Endodermal cell (in vitro differentiated cells): ENCODE results near the gene IGFBP4. TPM values are rescaled to one million over a fixed set of nuclear protein-coding genes. Genes with fewer than 3 reads are reported as not detected.

ENCODE experiments used
- DNase-seq: peaks from one replicate; pipeline ENCODE4 v3.0.0-alpha.2; 2017
- H3K27ac ChIP-seq: 2 replicates; pipeline ENCODE4 v1.5.1; 2013; ENCODE audit warnings: mild to moderate bottlenecking, low read depth, low read length, moderate library complexity
- H3K27me3 ChIP-seq: 2 replicates; pipeline ENCODE4 v1.6.1; 2013; ENCODE audit warnings: mild to moderate bottlenecking, low read length, moderate library complexity; ENCODE audit not compliant: insufficient read depth, control insufficient read depth, poor library complexity, severe bottlenecking
- H3K36me3 ChIP-seq: 2 replicates; pipeline ENCODE4 v1.7.0; 2013; ENCODE audit warnings: mild to moderate bottlenecking, low read length, moderate library complexity; ENCODE audit not compliant: control insufficient read depth, insufficient read depth
- H3K4me1 ChIP-seq: one replicate; pipeline ENCODE4 v1.7.0; 2013; ENCODE audit warnings: low read length; ENCODE audit not compliant: control insufficient read depth, insufficient read depth
- H3K4me3 ChIP-seq: 2 replicates; pipeline ENCODE4 v1.5.1; 2013; ENCODE audit warnings: mild to moderate bottlenecking, low read length, moderate library complexity
- H3K9ac ChIP-seq: 2 replicates; pipeline ENCODE4 v1.6.1; 2013; ENCODE audit warnings: mild to moderate bottlenecking, low read length, moderate library complexity; ENCODE audit not compliant: poor library complexity, severe bottlenecking; ENCODE audit errors: extremely low read depth
- H3K9me3 ChIP-seq: 2 replicates; pipeline ENCODE4 v1.6.1; 2013; ENCODE audit warnings: mild to moderate bottlenecking, low read length, moderate library complexity; ENCODE audit not compliant: control insufficient read depth
- H3K27ac Mint-ChIP-seq: 2 replicates; pipeline ENCODE4 v1.8.0; 2020; ENCODE audit warnings: mixed read lengths
- H3K27me3 Mint-ChIP-seq: 2 replicates; pipeline ENCODE4 v1.8.0; 2021; ENCODE audit warnings: mild to moderate bottlenecking, mixed read lengths; ENCODE audit not compliant: insufficient read depth
- H3K36me3 Mint-ChIP-seq: 2 replicates; pipeline ENCODE4 v1.8.0; 2020; ENCODE audit warnings: low read depth, mixed read lengths
- H3K4me1 Mint-ChIP-seq: 2 replicates; pipeline ENCODE4 v1.8.0; 2020; ENCODE audit warnings: mixed read lengths
- H3K4me3 Mint-ChIP-seq: 2 replicates; pipeline ENCODE4 v1.8.0; 2020; ENCODE audit warnings: mild to moderate bottlenecking, moderate library complexity, mixed read lengths
- H3K9me3 Mint-ChIP-seq: 2 replicates; pipeline ENCODE4 v1.8.0; 2020; ENCODE audit warnings: mild to moderate bottlenecking, mixed read lengths
- CTCF ChIP-seq: fragments of 200-600 bp; sonication (generic); conservative IDR thresholded peaks from 2 replicates; pipeline ENCODE4 v1.5.0; 2021; ENCODE audit warnings: antibody characterized with exemption, mild to moderate bottlenecking
- WGBS, 2 experiments: methylation state at CpG; one replicate each; pipeline versions ENCODE4 v1.1.5 to v1.1.7; 2013; ENCODE audit warnings: missing lambda C conversion rate in 2 of 2, mixed read lengths in 1 of 2; ENCODE audit not compliant: insufficient coverage in 1 of 2, insufficient read length in 1 of 2; 5-methylcytosine and 5-hydroxymethylcytosine counted together
- total RNA-seq, 2 donors: library from RNA; stranded (reverse); fragmentation: NEBNext Ultra II Directional in 1 of 2; extraction: Animal tissue kit (Norgen Biotek cat#: 25700) in 1 of 2; gene quantifications; 2 replicates in 1 of 2; 3 replicates in 1 of 2; pipeline ENCODE4 v1.2.1, GENCODE V29; 2021

The IGFBP4 gene
- total RNA-seq, 2 donors from 2014 or later: 58.3 to 69.0 TPM

- Mint-ChIP-seq H3K4me1 (peaks cover 14% of the 10 kb centered on the region), H3K27ac (no peak overlapping the region), H3K27me3 (no peaks in the 10 kb centered on the region), H3K9me3 (peaks cover 5% of the 10 kb centered on the region), H3K4me3 (no peak overlapping the region), H3K36me3 (no peaks in the 10 kb centered on the region)
- H3K27me3 ChIP-seq: no peaks in the 10 kb centered on the region
- no peak for TF ChIP-seq CTCF
- no peaks in the 10 kb centered on the region for H3K36me3 ChIP-seq
- peak; percentile 42 for DNase-seq
- WGBS, 2 experiments: 91 to 95% methylated on average over 5 to 10 of the region's 10 CpGs
- H3K27ac ChIP-seq: no peak overlapping the region
- no peaks in the 10 kb centered on the region for H3K9me3 ChIP-seq
- H3K4me1 ChIP-seq: no peaks in the 10 kb centered on the region
- no peak overlapping the region for H3K9ac ChIP-seq
- H3K4me3 ChIP-seq: no peak overlapping the region
Measured at GRCh38 chr17:40500709-40501108, 57.5 kb downstream of the IGFBP4 start.

- H3K4me1 ChIP-seq: no peaks in the 10 kb centered on the region
- H3K27ac Mint-ChIP-seq: no peak within 1 kb of the TSS
- DNase-seq: peak; percentile 81
- no peak for TF ChIP-seq CTCF
- H3K27ac ChIP-seq: no peak within 1 kb of the TSS
- H3K9me3 Mint-ChIP-seq: peaks cover 5% of the 10 kb centered on the region
- H3K36me3 ChIP-seq: no peaks in the 10 kb centered on the region
- no peaks in the 10 kb centered on the region for H3K36me3 Mint-ChIP-seq
- H3K27me3 ChIP-seq: no peaks in the 10 kb centered on the region
- H3K4me3 Mint-ChIP-seq: no peak within 1 kb of the TSS
- no peaks in the 10 kb centered on the region for H3K9me3 ChIP-seq
- no peak within 1 kb of the TSS for H3K9ac ChIP-seq
- no peak within 1 kb of the TSS for H3K4me3 ChIP-seq
- H3K4me1 Mint-ChIP-seq: peaks cover 17% of the 10 kb centered on the region
- 75 to 81% methylated on average over 4 to 7 of the region's 7 CpGs for WGBS, 2 experiments
- no peaks in the 10 kb centered on the region for H3K27me3 Mint-ChIP-seq
Measured at GRCh38 chr17:40501499-40501911, 58.3 kb downstream of the IGFBP4 start, which contains the start of gene TNS4. Gene TNS4, minus strand, starts transcription at chr17:40501623. Its CDS starts 5,198 bp downstream, at chr17:40496425.

- no peaks in the 10 kb centered on the region for H3K27me3 ChIP-seq
- H3K4me3 ChIP-seq: no peak overlapping the region
- peak; percentile 38 for DNase-seq
- Mint-ChIP-seq H3K4me3 (no peak overlapping the region), H3K9me3 (peaks cover 5% of the 10 kb centered on the region), H3K27me3 (no peaks in the 10 kb centered on the region), H3K27ac (no peak overlapping the region), H3K36me3 (no peaks in the 10 kb centered on the region), H3K4me1 (peaks cover 19% of the 10 kb centered on the region)
- no peaks in the 10 kb centered on the region for H3K9me3 ChIP-seq
- no peaks in the 10 kb centered on the region for H3K4me1 ChIP-seq
- no peak overlapping the region for H3K9ac ChIP-seq
- no peaks in the 10 kb centered on the region for H3K36me3 ChIP-seq
- H3K27ac ChIP-seq: no peak overlapping the region
- 94 to 95% methylated on average over 4 to 5 of the region's 5 CpGs for WGBS, 2 experiments
- TF ChIP-seq CTCF: no peak
Measured at GRCh38 chr17:40502716-40503115, 59.5 kb downstream of the IGFBP4 start.
